ENCODE data around the gene CGB5.
A peak's percentile ranks its signal among the peaks of the same experiment; 100 is the strongest.

DNA sequence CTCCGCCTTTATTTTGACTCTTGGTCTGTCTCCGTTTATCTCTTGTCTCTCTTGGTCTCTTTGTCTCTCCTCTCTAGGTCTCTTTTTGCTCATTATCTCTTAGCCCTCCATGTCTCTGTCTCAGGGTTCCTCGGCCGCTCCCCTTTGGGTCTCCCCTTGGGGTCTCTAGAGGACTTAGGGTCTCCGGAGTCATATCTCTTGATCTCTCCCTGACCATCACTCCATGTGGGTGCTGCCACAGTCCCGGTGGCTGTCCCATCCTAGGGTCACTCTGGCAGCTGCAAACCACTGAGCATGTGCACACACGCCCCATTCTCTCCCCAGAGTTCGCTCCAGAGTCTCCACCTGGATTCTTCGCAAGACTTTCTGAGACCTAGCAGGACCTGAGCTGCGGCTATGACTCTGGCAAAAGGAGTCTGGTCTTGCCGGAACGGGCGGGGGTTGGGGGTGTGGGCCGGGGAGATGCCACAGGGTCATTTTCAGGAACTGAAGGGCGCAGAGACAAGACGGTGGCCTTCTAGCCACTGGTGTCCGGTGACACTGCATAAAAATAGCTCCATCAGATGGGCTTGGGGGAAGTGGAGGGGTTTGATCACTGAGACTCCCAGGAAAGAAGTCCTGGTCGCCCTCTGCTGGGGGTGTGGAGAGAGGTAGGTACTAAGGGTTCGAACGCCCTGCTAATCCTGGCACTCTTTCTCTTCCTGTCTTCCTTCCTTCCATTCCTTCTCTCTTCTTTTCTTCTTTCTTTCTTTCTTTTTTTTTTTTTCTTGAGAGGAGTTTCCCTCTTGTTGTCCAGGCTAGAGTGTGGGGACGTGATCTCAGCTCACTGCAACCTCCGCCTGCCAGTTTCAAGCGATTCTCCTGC is 30.1 kb downstream of the CGB5 start:
- TF ChIP-seq, protein P1, sequence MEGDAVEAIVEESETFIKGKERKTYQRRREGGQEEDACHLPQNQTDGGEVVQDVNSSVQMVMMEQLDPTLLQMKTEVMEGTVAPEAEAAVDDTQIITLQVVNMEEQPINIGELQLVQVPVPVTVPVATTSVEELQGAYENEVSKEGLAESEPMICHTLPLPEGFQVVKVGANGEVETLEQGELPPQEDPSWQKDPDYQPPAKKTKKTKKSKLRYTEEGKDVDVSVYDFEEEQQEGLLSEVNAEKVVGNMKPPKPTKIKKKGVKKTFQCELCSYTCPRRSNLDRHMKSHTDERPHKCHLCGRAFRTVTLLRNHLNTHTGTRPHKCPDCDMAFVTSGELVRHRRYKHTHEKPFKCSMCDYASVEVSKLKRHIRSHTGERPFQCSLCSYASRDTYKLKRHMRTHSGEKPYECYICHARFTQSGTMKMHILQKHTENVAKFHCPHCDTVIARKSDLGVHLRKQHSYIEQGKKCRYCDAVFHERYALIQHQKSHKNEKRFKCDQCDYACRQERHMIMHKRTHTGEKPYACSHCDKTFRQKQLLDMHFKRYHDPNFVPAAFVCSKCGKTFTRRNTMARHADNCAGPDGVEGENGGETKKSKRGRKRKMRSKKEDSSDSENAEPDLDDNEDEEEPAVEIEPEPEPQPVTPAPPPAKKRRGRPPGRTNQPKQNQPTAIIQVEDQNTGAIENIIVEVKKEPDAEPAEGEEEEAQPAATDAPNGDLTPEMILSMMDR (tag by site-specific recombination; IDR thresholded peaks at IDR 0.05) = peak; percentile 66
- no peak for TF ChIP-seq ZNF707 (tag by site-specific recombination; IDR thresholded peaks at IDR 0.05)
- TF ChIP-seq, protein P2, sequence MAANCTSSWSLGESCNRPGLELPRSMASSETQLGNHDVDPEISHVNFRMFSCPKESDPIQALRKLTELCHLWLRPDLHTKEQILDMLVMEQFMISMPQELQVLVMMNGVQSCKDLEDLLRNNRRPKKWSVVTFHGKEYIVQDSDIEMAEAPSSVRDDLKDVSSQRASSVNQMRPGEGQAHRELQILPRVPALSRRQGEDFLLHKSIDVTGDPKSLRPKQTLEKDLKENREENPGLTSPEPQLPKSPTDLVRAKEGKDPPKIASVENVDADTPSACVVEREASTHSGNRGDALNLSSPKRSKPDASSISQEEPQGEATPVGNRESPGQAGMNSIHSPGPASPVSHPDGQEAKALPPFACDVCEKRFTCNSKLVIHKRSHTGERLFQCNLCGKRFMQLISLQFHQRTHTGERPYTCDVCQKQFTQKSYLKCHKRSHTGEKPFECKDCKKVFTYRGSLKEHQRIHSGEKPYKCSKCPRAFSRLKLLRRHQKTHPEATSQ (tag by site-specific recombination; IDR thresholded peaks at IDR 0.05) = no peak
- no peak for TF ChIP-seq ZBTB1 (tag by site-specific recombination; IDR thresholded peaks at IDR 0.05)
- no peak for TF ChIP-seq ZNF274 (IDR thresholded peaks at IDR 0.05; ENCODE audit: low read length)
- no peak for TF ChIP-seq ZNF274 (tag by site-specific recombination; IDR thresholded peaks at IDR 0.05; ENCODE audit: borderline replicate concordance)
